Testis (tissue), 3 donors: ENCODE measurements around the gene CSRP1. TPM values are rescaled to one million over a fixed set of nuclear protein-coding genes. Genes with fewer than 3 reads are reported as not detected.
A peak's percentile ranks its signal among the peaks of the same experiment; 100 is the strongest.

Experiments
- DNase-seq: peaks from one replicate; pipeline ENCODE4 v3.0.0-alpha.2; 2019
- H3K27ac ChIP-seq, 2 donors: fragments of 200-600 bp; sonication (generic); one replicate each; pipeline ENCODE4 v1.5.1; 2019
- H3K27me3 ChIP-seq: fragments of 200-600 bp; sonication (generic); one replicate; pipeline ENCODE4 v1.5.1; 2019
- H3K36me3 ChIP-seq: fragments of 200-600 bp; sonication (generic); one replicate; pipeline ENCODE4 v1.5.1; 2017; ENCODE audit warnings: low read depth; ENCODE audit errors: missing control alignments
- H3K4me1 ChIP-seq: fragments of 200-600 bp; sonication (generic); one replicate; pipeline ENCODE4 v1.5.1; 2019
- H3K4me3 ChIP-seq, 2 donors: fragments of 200-600 bp; sonication (generic); one replicate each; pipeline ENCODE4 v1.5.1; 2017 to 2019
- H3K9me3 ChIP-seq: fragments of 200-600 bp; sonication (generic); one replicate; pipeline ENCODE4 v1.5.1; 2017
- POLR2A ChIP-seq: fragments of 450-650 bp; IDR thresholded peaks from one replicate; pipeline ENCODE4 v1.6.1; 2017; ENCODE audit warnings: antibody characterized with exemption, mild to moderate bottlenecking, moderate library complexity
- WGBS, 2 donors: methylation state at CpG; one replicate each; pipeline ENCODE4 v1.1.5; 2018; 5-methylcytosine and 5-hydroxymethylcytosine counted together
- intact Hi-C: fragments of 100-400 bp; cut with DNase I; formaldehyde crosslinking; loops from one replicate; pipeline ENCODE4 v1.15.1; 2023; ENCODE audit warnings: low total_unique reads
- polyA plus RNA-seq: library from polyadenylated mRNA; stranded (reverse); fragments of 350-450 nt; fragmentation: Illumina TruSeq; extraction: RNeasy Lipid Tissue Mini Kit (QIAGEN cat#74804); gene quantifications from one replicate; pipeline ENCODE4 v1.2.3, GENCODE V29; 2014; ENCODE audit warnings: low read depth, low replicate concordance; ENCODE audit not compliant: insufficient read depth
- total RNA-seq, 2 donors: library from RNA; depleted of rRNA; stranded (reverse); fragments of >200 nt; gene quantifications; one replicate each; pipeline ENCODE4 v1.2.3, GENCODE V29; 2016
- TF ChIP-seq, protein P1 (sequence below), 3 experiments: fragments of 450-650 bp in 2 of 3; fragments of 200-600 bp in 1 of 3; sonication (generic) in 1 of 3; IDR thresholded peaks; one replicate each; pipeline ENCODE4 v1.5.1; 2016 to 2019; ENCODE audit warnings: antibody characterized with exemption in 3 of 3, mild to moderate bottlenecking in 2 of 3, moderate library complexity in 1 of 3

CSRP1 gene
- total and polyA plus RNA-seq, 3 donors from 2014 or later = 103 to 217 (median 123) TPM

GRCh38 chr1:201540846-201541735 lies 34.2 kb upstream of the CSRP1 start:
- no peaks in the 10 kb centered on the region for H3K27me3 ChIP-seq
- H3K4me1 ChIP-seq = peaks cover 23% of the 10 kb centered on the region
- no peak overlapping the region for H3K4me3 ChIP-seq
- H3K27ac ChIP-seq = no peak overlapping the region
- H3K9me3 ChIP-seq = no peaks in the 10 kb centered on the region
- 87 to 89% methylated on average over 12 of the region's 12 CpGs for WGBS, 2 donors
- no peaks in the 10 kb centered on the region for H3K36me3 ChIP-seq
- DNase-seq = no peak
- TF ChIP-seq, protein P1, sequence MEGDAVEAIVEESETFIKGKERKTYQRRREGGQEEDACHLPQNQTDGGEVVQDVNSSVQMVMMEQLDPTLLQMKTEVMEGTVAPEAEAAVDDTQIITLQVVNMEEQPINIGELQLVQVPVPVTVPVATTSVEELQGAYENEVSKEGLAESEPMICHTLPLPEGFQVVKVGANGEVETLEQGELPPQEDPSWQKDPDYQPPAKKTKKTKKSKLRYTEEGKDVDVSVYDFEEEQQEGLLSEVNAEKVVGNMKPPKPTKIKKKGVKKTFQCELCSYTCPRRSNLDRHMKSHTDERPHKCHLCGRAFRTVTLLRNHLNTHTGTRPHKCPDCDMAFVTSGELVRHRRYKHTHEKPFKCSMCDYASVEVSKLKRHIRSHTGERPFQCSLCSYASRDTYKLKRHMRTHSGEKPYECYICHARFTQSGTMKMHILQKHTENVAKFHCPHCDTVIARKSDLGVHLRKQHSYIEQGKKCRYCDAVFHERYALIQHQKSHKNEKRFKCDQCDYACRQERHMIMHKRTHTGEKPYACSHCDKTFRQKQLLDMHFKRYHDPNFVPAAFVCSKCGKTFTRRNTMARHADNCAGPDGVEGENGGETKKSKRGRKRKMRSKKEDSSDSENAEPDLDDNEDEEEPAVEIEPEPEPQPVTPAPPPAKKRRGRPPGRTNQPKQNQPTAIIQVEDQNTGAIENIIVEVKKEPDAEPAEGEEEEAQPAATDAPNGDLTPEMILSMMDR (IDR thresholded peaks at IDR 0.05) = no peak
- TF ChIP-seq POLR2A = no peak
- intact Hi-C loops = no loop called here

GRCh38 chr1:201539561-201540431 lies 32.9 kb upstream of the CSRP1 start:
- no peaks in the 10 kb centered on the region for H3K9me3 ChIP-seq
- H3K4me3 ChIP-seq = peak overlapping the region; percentile 45 to 66
- no peaks in the 10 kb centered on the region for H3K36me3 ChIP-seq
- peaks cover 23% of the 10 kb centered on the region for H3K4me1 ChIP-seq
- WGBS, 2 donors = 2% methylated on average over 42 to 47 of the region's 47 CpGs
- DNase-seq = peak; percentile 42
- TF ChIP-seq, protein P1 (IDR thresholded peaks at IDR 0.05) = no peak
- no peak for TF ChIP-seq POLR2A
- intact Hi-C loops = no loop called here
- H3K27me3 ChIP-seq = no peaks in the 10 kb centered on the region
- H3K27ac ChIP-seq = peak overlapping the region in 1 of 2 donors; percentile 15

DNA sequence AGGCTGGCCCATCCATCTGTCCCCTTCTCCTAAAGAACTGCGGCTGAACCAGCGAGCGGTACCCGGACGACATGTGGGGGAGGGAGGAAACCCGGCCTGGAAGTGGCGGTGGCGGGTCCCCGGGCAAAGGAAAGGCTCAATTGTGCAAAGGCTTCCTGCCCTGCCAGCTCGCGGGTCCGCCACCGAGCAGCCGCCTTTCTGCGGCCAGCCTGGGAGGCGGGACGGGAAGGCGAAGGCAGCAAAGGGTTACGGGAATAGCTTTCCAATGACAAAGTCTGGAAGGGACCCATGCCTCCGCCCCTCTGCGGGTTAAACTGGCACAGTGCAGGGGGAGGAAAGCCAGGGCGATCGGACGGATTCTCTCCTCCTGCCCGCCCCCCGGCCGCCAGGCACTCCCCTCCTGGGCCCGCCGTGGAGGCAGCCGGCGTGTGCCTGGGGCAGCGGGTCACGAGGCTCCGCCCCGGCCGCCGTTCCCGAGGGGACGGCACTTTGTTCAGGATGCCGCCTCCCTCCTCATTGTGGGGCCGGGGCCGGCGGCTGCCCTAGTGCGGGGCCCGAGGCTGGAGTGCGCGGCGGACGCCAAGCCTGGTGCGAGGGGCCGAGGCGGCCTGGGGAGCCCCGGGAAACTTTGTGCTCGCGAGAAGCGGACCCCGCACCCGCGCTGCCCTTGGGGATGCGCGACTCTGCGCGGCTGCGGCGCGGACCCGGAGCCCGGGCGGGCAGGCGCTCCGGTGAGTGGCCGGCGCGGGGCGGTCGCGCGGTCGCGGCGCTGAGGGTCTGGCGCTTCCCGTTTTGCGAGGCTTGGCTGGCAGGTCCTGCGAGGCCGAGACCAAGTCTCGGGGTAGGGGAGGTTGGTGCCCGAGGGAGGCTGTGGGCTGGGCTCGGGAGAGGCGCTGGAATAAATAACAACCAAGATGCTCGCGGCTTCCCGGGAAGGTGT lies 32.0 kb upstream of the CSRP1 start, which contains the start of gene NAV1:
NAV1 (plus strand) TSS at position 516 of the 940 bp plus-strand sequence. CDS start 83,758 bp downstream, outside the sequence.
- Histone ChIP-seq H3K4me1 (peaks cover 23% of the 10 kb centered on the region), H3K9me3 (no peaks in the 10 kb centered on the region), H3K27ac (peak within 1 kb of the TSS in 1 of 2 donors; percentile 15), H3K27me3 (no peaks in the 10 kb centered on the region), H3K36me3 (no peaks in the 10 kb centered on the region), H3K4me3 (peak within 1 kb of the TSS; percentile 45 to 66)
- intact Hi-C loops = no loop called here
- DNase-seq = no peak
- WGBS, 2 donors = 0 to 1% methylated on average over 48 to 72 of the region's 93 CpGs
- TF ChIP-seq, protein P1 (IDR thresholded peaks at IDR 0.05) = no peak
- TF ChIP-seq POLR2A = no peak

DNA sequence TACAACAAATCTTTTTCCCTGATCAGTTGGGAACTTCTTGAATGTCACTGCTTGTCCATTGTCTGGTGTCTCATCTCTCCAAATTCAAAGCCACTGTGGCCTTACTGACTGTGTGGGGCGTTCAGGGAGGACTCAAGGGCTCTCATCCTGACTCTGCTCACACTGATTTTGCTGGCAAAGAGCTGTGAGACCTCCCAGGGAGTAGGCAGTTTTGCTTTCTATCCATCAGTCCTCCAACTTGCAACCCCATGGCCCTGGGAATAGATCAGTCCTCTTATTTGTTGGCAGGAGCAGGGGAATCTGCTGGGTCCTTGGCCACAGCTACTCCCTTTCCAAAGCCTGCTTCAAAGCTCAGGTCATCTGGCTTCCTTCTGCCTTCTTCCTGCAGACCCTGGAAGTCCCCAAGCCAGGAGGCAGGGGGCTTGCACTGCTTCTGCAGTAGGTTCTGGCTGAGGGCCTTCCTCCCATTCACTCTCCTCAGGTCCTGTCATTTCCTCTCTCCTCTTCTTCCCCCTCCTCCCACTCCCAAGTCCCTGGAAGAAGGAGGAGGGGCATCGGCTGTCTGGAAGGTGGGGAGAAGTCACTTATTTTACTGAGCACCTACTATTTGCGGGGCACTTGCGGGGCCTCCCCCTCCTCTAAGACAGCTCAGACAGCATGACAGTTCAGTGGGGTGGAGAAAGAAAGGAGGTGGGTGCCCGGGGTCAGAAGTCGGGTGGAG lies 31.1 kb upstream of the CSRP1 start:
- Histone ChIP-seq H3K9me3 (no peaks in the 10 kb centered on the region), H3K4me1 (peaks cover 23% of the 10 kb centered on the region), H3K27ac (no peak overlapping the region), H3K27me3 (no peaks in the 10 kb centered on the region), H3K36me3 (no peaks in the 10 kb centered on the region), H3K4me3 (peak overlapping the region in 1 of 2 donors; percentile 66)
- intact Hi-C loops = no loop called here
- 21 to 24% methylated on average over 5 to 6 of the region's 6 CpGs for WGBS, 2 donors
- no peak for DNase-seq
- TF ChIP-seq, protein P1 (IDR thresholded peaks at IDR 0.05) = no peak
- TF ChIP-seq POLR2A = no peak
